GOT3 (cell line): Measurements from ENCODE around the gene UGT1A7.
"Not testable (repeated sequence)": the region's sequence is repeated elsewhere in the genome, so short reads cannot be mapped to it uniquely, and the experiment has no call there.

Source experiments
- DNase-seq: peaks from one replicate; lab custom pipeline; 2025; ENCODE audit warnings: mixed read lengths; lab: John Stamatoyannopoulos, UW

The UGT1A7 gene

GRCh38 chr2:233712611-233713261 is 31.0 kb downstream of the UGT1A7 start, which contains the start of gene UGT1A5:
TSS of gene UGT1A5 (plus strand) at chr2:233712907. CDS start at chr2:233712992, 85 bp downstream.
- DNase-seq, result no peak

- DNase-seq, result no peak
Observed at GRCh38 chr2:233713262-233713615, 31.5 kb downstream of the UGT1A7 start.

DNA sequence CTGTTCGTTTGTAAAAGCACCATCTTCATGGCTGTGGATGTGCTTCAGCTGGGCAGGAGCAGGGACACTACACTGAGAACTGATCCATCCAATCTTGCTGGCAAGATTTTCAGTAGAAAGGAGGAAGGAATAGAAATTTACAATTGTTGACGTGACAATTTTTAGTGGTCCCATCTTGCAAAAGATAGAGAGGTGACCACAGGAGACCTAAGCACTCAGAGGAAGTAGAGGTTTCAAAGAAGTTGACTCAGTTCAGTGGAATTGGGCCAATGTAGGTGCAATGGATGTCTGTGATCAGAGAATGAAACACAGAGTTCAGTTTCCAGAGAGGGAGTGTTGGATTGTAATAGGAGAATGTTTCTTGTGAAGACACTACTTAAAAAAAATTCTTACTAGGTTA is 32.4 kb downstream of the UGT1A7 start:
- DNase-seq, result no peak

- no peak for DNase-seq
Observed at GRCh38 chr2:233718552-233718951, 36.9 kb downstream of the UGT1A7 start, which contains the start of gene UGT1A4. TSS of gene UGT1A4 (plus strand) at chr2:233718736. CDS start at chr2:233718821, 85 bp downstream.

DNA sequence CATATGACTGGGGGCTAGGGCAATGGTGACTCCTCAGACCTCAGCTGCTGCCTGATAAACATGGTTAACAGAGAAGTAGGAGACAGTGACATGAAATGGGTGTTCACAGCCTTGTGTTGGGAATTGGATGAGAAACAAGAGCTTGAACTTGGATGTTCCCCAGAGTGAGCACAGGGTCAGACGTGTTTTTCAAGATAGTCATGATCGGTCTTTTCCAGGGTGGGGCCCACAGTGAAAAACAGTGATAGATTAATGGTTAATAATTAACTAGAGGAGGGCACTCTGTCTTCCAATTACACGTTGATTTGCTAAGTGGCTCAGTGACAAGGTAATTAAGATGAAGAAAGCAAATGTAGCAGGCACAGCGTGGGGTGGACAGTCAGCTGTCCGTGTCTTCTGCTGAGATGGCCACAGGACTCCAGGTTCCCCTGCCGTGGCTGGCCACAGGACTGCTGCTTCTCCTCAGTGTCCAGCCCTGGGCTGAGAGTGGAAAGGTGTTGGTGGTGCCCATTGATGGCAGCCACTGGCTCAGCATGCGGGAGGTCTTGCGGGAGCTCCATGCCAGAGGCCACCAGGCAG is 47.1 kb downstream of the UGT1A7 start, which contains the start of gene UGT1A3:
UGT1A3 (plus strand) TSS at position 320 of the 579 bp plus-strand sequence; CDS start at position 405, 85 bp downstream.
- no peak for DNase-seq

DNA sequence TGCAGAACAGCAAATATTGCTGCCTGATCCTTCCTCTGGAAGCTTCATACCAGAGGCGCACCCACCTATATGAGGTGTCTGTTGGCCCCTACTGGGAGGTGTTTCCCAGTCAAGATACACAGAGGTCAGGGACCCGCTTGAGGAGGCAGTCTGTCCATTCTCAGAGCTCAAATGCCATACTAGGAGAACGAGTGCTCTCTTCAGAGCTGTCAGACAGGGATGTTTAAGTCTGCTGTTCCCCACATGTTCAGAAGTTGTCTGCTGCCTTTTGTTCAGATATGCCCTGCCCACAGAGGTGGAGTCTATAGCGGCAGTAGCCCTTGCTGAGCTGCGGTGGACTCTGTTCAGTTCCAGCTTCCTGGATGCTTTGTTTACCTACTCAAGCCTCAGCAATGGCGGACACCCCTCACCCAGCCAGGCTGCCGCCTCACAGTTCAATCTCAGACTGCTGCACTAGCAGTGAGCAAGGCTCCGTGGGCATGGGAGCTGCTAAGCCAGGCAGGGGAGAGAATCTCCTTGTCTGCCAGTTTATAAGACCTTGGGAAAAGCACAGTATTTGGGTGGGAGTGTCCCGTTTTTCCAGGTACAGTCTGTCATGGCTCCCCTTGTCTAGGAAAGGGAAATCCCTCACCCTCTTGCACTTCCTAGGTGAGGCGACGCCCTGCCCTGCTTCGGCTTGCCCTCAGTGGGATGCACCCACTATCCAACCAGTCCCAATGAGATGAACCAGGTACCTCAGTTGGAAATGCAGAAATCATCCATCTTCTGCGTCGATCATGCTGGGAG is 55.4 kb downstream of the UGT1A7 start:
- DNase-seq, result not testable (repeated sequence)

DNA sequence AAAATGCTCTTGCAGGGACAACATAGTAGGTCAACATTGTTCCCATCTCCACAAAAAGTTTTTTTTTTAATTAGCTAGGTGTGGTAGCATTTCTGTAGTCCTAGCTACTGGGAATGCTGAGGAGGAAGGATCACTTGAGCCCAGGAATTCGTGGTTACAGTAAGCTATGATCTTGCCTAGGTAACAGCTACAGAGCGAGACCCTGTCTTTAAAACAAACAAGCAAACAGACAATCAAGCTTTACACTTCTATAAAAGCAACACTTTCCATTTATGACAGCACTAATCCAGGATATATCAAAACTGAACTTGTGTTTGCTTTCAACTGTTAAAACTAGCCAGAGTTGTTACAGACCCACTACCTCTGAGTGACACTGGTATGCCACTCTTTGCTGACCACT is 59.2 kb downstream of the UGT1A7 start:
- no peak for DNase-seq

DNA sequence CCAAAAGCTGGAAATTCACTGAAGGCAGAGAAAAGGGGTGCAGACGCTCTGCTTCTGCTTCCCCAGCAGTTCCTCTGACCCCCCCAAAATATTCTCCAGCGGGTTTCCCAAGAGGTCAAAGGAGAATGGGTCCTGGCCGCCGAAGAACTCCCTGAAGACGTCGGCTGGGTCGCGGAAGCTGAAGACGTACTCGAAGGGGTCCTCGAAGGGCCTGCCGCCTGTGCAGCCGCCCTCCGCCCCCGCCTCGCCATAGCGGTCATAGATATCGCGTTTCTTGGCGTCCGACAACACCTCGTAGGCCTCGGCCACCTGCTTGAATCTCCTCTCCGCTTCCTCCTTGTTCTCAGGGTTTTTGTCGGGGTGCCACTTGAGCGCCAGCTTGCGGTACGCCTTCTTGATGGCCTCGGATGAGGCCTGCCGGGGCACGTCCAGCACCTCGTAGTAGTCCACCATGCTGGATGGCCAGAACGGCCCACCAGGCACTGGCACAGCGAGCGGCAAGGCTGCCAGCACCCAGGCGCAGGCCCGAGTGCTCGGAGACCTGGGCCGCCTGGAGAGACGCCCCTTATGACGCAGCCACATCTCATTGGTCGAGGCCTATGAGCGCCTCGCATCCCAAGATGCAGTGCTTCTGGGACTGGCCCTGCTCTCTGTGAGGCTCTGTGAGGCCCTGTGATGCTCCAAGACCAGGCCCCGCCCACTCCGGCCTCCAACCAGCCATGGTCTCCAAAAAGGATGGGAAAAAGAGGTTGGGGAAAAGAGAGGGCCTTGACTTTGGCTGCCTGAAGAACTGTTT is 62.0 kb downstream of the UGT1A7 start:
- DNase-seq, result no peak

DNA sequence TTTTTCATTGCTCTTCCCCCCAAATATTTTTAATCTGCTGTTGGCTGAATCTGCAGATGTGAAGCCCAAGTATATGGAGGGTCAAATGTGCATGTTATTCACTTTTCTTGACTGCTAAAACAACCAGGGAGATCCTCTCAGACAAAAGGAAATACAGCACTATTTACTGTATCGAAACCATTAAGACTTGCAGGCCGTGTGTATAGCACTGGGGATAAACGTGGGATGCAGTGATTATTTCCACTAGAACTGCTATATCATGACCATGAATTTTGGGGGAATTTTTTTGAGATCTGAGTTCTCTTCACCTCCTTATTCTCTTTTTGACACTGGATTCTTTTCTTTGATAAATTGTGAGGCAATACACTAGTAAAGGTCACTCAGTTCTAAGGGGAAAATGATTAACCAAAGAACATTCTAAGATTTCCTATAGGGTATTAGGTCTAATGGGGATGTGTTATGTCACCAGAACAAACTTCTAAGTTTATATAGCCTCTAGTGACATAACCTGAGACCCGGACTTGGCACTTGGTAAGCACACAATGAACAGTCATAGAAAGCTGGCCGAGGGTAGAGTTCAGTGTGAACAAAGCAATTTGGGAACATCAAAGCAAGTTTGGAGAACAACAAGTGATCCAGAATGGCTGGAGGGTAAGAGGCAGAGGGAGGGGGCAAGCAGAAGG is 63.5 kb downstream of the UGT1A7 start:
- no peak for DNase-seq

DNA sequence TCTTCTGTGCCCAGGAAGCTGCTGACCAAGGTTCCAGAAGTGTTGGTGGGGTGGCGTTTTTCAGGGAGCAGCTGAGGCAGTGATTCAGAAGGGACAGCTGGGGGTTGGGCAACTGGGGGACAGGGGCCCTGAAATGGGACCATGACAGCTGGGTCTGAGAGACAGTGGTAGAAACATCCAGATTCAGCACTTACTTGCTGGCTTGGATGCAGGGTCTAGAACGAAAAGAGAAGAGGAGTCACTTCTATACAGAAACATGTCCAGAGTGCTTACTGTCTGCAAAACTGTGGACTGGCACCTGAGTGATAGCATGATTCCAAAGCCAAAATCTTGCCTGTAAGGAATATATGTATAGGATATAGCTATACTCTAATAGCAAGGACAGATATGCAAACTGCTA is 64.1 kb downstream of the UGT1A7 start:
- DNase-seq, result not testable (repeated sequence)

GRCh38 chr2:233746475-233747282 is 65.0 kb downstream of the UGT1A7 start:
- no peak for DNase-seq

DNA sequence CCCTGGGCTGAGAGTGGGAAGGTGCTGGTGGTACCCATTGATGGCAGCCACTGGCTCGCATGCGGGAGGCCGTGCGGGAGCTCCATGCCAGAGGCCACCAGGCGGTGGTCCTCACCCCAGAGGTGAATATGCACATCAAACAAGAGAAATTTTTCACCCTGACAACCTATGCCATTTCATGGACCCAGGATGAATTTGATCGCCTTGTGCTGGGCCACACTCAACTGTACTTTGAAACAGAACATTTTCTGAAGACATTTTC is 65.5 kb downstream of the UGT1A7 start:
- DNase-seq, result no peak

GRCh38 chr2:233750689-233751088 is 69.0 kb downstream of the UGT1A7 start:
- DNase-seq, result not testable (repeated sequence)

- DNase-seq, result not testable (repeated sequence)
Observed at GRCh38 chr2:233751212-233752009, 69.7 kb downstream of the UGT1A7 start.

- no peak for DNase-seq
Observed at GRCh38 chr2:233754872-233755611, 73.3 kb downstream of the UGT1A7 start.

GRCh38 chr2:233756429-233757081 is 74.9 kb downstream of the UGT1A7 start:
- DNase-seq, result no peak

DNA sequence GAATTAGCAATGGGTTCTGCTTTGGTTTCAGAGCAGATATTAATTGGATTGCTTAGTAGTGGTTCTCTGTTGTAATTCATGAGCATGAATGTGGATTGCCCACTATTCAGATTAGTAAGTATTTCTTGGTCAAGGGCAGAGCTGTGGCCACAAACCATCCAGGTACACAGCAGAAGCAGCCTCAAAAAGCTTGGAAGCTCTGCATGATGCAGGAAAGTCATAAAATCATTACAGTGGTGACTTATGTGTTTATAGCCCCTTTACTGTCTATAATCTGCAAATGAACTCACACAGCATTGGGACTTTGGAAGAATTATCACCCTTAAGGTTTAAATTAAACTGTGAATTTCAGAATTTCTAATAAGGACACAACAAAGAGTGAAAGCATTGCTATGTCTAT is 76.4 kb downstream of the UGT1A7 start:
- no peak for DNase-seq

- no peak for DNase-seq
Observed at GRCh38 chr2:233758849-233759248, 77.1 kb downstream of the UGT1A7 start.

DNA sequence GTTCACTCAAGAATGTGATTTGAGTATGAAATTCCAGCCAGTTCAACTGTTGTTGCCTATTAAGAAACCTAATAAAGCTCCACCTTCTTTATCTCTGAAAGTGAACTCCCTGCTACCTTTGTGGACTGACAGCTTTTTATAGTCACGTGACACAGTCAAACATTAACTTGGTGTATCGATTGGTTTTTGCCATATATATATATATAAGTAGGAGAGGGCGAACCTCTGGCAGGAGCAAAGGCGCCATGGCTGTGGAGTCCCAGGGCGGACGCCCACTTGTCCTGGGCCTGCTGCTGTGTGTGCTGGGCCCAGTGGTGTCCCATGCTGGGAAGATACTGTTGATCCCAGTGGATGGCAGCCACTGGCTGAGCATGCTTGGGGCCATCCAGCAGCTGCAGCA is 78.3 kb downstream of the UGT1A7 start, which contains the start of gene UGT1A1:
UGT1A1 (plus strand) TSS at position 228 of the 400 bp plus-strand sequence; CDS start at position 246, 18 bp downstream.
- no peak for DNase-seq
